Measurements from ENCODE around the gene PYCARD.

PYCARD gene

GRCh38 chr16:31190061-31190460 is 12.5 kb downstream of the PYCARD start:
- TF ChIP-seq CTCF (IDR thresholded peaks at IDR 0.05), result no peak
- Histone ChIP-seq H3K36me3 (peaks cover 99 to 100% (median 100%) of the 10 kb centered on the region in 3 donors), H3K4me1 (no peaks in the 10 kb centered on the region), H3K27ac (no peak overlapping the region), H3K4me3 (no peak overlapping the region), H3K9me3 (no peaks in the 10 kb centered on the region), H3K27me3 (no peaks in the 10 kb centered on the region)
- no peak for DNase-seq
- intact Hi-C loops (cut with DNase I; ENCODE audit: low total_unique reads), result loop anchor here (5.0 kb wide), 1 partner anchor 252 kb away; the partner anchor contains the start of gene ZNF843

- TF ChIP-seq CTCF (IDR thresholded peaks at IDR 0.05), result no peak
- Histone ChIP-seq H3K4me3 (no peak overlapping the region), H3K9me3 (no peaks in the 10 kb centered on the region), H3K4me1 (no peaks in the 10 kb centered on the region), H3K27me3 (no peaks in the 10 kb centered on the region), H3K36me3 (peaks cover 99 to 100% (median 100%) of the 10 kb centered on the region in 3 donors), H3K27ac (no peak overlapping the region)
- intact Hi-C loops (cut with DNase I; ENCODE audit: low total_unique reads), result loop anchor here (10.0 kb wide), 1 partner anchor 315 kb away; the partner anchor contains the start of gene RUSF1
- DNase-seq, result no peak
Observed at GRCh38 chr16:31189412-31189778, 13.2 kb downstream of the PYCARD start.

- intact Hi-C loops (cut with DNase I; ENCODE audit: low total_unique reads), result loop anchor here (10.0 kb wide), 1 partner anchor 316 kb away; the partner anchor contains the start of gene RUSF1
- TF ChIP-seq CTCF (IDR thresholded peaks at IDR 0.05), result no peak
- H3K9me3 ChIP-seq, result no peaks in the 10 kb centered on the region
- no peaks in the 10 kb centered on the region for H3K27me3 ChIP-seq
- no peak for DNase-seq
- H3K27ac ChIP-seq, result no peak overlapping the region
- H3K4me1 ChIP-seq, result peaks cover 0 to 5% (median 4%) of the 10 kb centered on the region in 4 donors
- peaks cover 99 to 100% (median 100%) of the 10 kb centered on the region in 3 donors for H3K36me3 ChIP-seq
- H3K4me3 ChIP-seq, result no peak overlapping the region
Observed at GRCh38 chr16:31188450-31189411, 13.8 kb downstream of the PYCARD start.

GRCh38 chr16:31187808-31188189 is 14.8 kb downstream of the PYCARD start:
- Histone ChIP-seq H3K4me3 (no peak overlapping the region), H3K36me3 (peaks cover 94 to 100% (median 99%) of the 10 kb centered on the region in 3 donors), H3K4me1 (peaks cover 0 to 14% (median 12%) of the 10 kb centered on the region in 4 donors), H3K27me3 (no peaks in the 10 kb centered on the region), H3K27ac (no peak overlapping the region), H3K9me3 (no peaks in the 10 kb centered on the region)
- TF ChIP-seq CTCF (IDR thresholded peaks at IDR 0.05), result no peak
- intact Hi-C loops (cut with DNase I; ENCODE audit: low total_unique reads), result loop anchor here (10.0 kb wide), 1 partner anchor 317 kb away; the partner anchor contains the start of gene RUSF1
- no peak for DNase-seq

- intact Hi-C loops (cut with DNase I; ENCODE audit: low total_unique reads), result loop anchor here (10.0 kb wide), 1 partner anchor 318 kb away; the partner anchor contains the start of gene RUSF1
- Histone ChIP-seq H3K4me3 (no peak overlapping the region), H3K27me3 (no peaks in the 10 kb centered on the region), H3K36me3 (peaks cover 91 to 98% (median 98%) of the 10 kb centered on the region in 3 donors), H3K9me3 (no peaks in the 10 kb centered on the region), H3K4me1 (peaks cover 0 to 20% (median 18%) of the 10 kb centered on the region in 4 donors), H3K27ac (no peak overlapping the region)
- no peak for TF ChIP-seq CTCF (IDR thresholded peaks at IDR 0.05)
- DNase-seq, result no peak
Observed at GRCh38 chr16:31186930-31187807, 15.4 kb downstream of the PYCARD start.
